ENCODE measurements around the gene TRAF1. TPM values are rescaled to one million over a fixed set of nuclear protein-coding genes. Genes with fewer than 3 reads are reported as not detected.

The TRAF1 gene
- total RNA-seq, 2 donors from 2014 or later: 71.4 to 164 TPM

DNA sequence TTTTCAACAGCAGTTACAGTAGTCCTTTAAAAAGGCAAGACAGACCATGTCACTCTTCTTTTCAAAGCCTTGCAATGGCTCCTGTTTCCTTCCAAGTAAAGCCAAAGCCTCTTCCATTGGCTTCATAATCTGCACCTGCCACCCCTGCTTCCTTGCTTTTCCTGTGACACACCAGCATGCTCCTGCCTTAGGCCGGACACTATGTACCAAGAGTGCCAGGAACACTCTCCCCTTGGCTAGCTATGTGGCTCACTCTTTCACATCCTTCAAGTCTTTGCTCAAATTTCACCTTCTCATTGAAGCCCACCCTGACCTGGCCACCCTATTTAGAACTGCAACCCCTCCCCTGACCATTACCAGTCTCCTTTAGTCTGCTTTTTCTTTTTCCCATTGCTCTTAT lies 22.2 kb upstream of the TRAF1 start:
- Mint-ChIP-seq H3K4me3 (no peak overlapping the region), H3K27ac (no peak overlapping the region), H3K4me1 (no peaks in the 10 kb centered on the region), H3K9me3 (no peaks in the 10 kb centered on the region), H3K27me3 (no peaks in the 10 kb centered on the region), H3K36me3 (ENCODE audit: low read depth) (no peaks in the 10 kb centered on the region)
- ATAC-seq (replicated peaks): no peak

- Mint-ChIP-seq H3K4me3 (no peak overlapping the region), H3K27me3 (no peaks in the 10 kb centered on the region), H3K36me3 (ENCODE audit: low read depth) (no peaks in the 10 kb centered on the region), H3K9me3 (no peaks in the 10 kb centered on the region), H3K4me1 (no peaks in the 10 kb centered on the region), H3K27ac (no peak overlapping the region)
- ATAC-seq (replicated peaks): no peak
Observed at GRCh38 chr9:120947222-120947621, 20.6 kb upstream of the TRAF1 start.

- ATAC-seq (replicated peaks): no peak
- H3K36me3 Mint-ChIP-seq (ENCODE audit: low read depth): no peaks in the 10 kb centered on the region
- no peaks in the 10 kb centered on the region for H3K9me3 Mint-ChIP-seq
- H3K4me1 Mint-ChIP-seq: no peaks in the 10 kb centered on the region
- H3K4me3 Mint-ChIP-seq: no peak overlapping the region
- no peaks in the 10 kb centered on the region for H3K27me3 Mint-ChIP-seq
- no peak overlapping the region for H3K27ac Mint-ChIP-seq
Observed at GRCh38 chr9:120946259-120946658, 19.7 kb upstream of the TRAF1 start.

DNA sequence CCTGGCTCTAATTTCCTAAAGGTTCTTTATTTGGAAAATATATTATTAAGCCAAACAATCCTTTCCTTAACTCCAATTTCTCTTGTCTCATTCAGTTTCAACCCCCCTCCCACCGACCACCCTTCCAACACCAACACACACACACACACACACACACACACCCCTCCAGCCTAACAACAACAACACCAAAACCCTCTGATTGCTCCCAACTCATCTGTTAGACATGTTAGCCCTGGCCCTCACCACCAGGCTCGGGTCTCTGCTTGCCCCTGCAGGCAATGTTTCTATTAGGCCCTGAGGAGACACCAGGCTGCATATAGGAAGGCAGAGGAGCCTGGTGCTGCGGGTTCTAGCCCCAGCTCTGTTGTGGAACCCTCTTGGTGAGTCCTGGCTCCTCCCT lies 18.4 kb upstream of the TRAF1 start:
- Mint-ChIP-seq H3K27ac (peak overlapping the region; percentile 40), H3K27me3 (no peaks in the 10 kb centered on the region), H3K4me3 (no peak overlapping the region), H3K4me1 (no peaks in the 10 kb centered on the region), H3K9me3 (no peaks in the 10 kb centered on the region), H3K36me3 (ENCODE audit: low read depth) (no peaks in the 10 kb centered on the region)
- no peak for ATAC-seq (replicated peaks)

- Mint-ChIP-seq H3K27ac (peak overlapping the region; percentile 40), H3K27me3 (no peaks in the 10 kb centered on the region), H3K9me3 (no peaks in the 10 kb centered on the region), H3K4me1 (no peaks in the 10 kb centered on the region), H3K36me3 (ENCODE audit: low read depth) (no peaks in the 10 kb centered on the region), H3K4me3 (no peak overlapping the region)
- ATAC-seq (replicated peaks): no peak
Observed at GRCh38 chr9:120944434-120944843, 17.8 kb upstream of the TRAF1 start.

GRCh38 chr9:120942186-120943001 lies 15.8 kb upstream of the TRAF1 start:
- no peak for ATAC-seq (replicated peaks)
- no peaks in the 10 kb centered on the region for H3K27me3 Mint-ChIP-seq
- H3K9me3 Mint-ChIP-seq: no peaks in the 10 kb centered on the region
- H3K27ac Mint-ChIP-seq: no peak overlapping the region
- no peaks in the 10 kb centered on the region for H3K4me1 Mint-ChIP-seq
- H3K36me3 Mint-ChIP-seq (ENCODE audit: low read depth): no peaks in the 10 kb centered on the region
- H3K4me3 Mint-ChIP-seq: no peak overlapping the region

DNA sequence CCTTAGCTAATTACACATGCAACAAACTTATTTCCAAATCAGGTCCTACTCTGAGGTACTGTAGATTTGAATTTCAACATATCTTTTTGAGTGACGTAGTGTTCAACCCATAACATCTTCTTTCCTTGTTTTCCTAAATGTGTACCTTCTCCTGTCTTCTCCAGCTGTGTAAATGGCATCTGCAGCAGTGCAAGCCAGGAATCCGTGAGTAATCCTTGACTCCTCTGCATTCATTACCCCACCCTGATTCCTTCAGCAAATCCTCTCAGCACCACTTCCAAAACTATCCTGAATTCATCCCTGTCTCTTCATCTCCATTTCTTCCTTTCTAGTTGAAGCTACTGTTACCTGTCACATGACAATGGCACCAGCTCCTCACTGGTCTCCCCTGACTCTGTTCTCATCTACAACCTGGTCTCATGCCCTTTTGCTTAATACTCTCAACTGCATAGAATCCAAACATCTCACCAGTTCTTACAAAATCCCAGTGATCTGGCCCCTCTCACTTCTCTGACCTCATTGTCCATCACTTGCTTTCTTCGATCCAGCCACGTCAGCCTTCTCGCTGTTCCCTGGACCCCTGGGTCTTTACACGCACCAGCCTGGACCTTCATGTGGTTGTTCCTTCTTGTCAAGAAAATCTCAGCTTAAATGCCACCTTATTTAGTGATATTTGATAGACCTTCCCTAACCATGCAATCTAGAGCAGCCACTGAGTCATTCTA lies 14.6 kb upstream of the TRAF1 start:
- no peaks in the 10 kb centered on the region for H3K27me3 Mint-ChIP-seq
- no peaks in the 10 kb centered on the region for H3K9me3 Mint-ChIP-seq
- no peak for ATAC-seq (replicated peaks)
- peaks cover 8% of the 10 kb centered on the region for H3K4me1 Mint-ChIP-seq
- peak overlapping the region; percentile 9 for H3K27ac Mint-ChIP-seq
- no peaks in the 10 kb centered on the region for H3K36me3 Mint-ChIP-seq (ENCODE audit: low read depth)
- no peak overlapping the region for H3K4me3 Mint-ChIP-seq

- ATAC-seq (replicated peaks): no peak
- no peaks in the 10 kb centered on the region for H3K36me3 Mint-ChIP-seq (ENCODE audit: low read depth)
- H3K4me1 Mint-ChIP-seq: peaks cover 14% of the 10 kb centered on the region
- no peak overlapping the region for H3K4me3 Mint-ChIP-seq
- no peaks in the 10 kb centered on the region for H3K27me3 Mint-ChIP-seq
- peak overlapping the region; percentile 9 for H3K27ac Mint-ChIP-seq
- no peaks in the 10 kb centered on the region for H3K9me3 Mint-ChIP-seq
Observed at GRCh38 chr9:120940573-120940972, 14.0 kb upstream of the TRAF1 start.

- no peak for ATAC-seq (replicated peaks)
- no peak overlapping the region for H3K27ac Mint-ChIP-seq
- no peak overlapping the region for H3K4me3 Mint-ChIP-seq
- no peaks in the 10 kb centered on the region for H3K27me3 Mint-ChIP-seq
- no peaks in the 10 kb centered on the region for H3K36me3 Mint-ChIP-seq (ENCODE audit: low read depth)
- H3K4me1 Mint-ChIP-seq: peaks cover 27% of the 10 kb centered on the region
- H3K9me3 Mint-ChIP-seq: no peaks in the 10 kb centered on the region
Observed at GRCh38 chr9:120938851-120939250, 12.3 kb upstream of the TRAF1 start.

- ATAC-seq (replicated peaks): no peak
- Mint-ChIP-seq H3K4me3 (no peak overlapping the region), H3K27ac (peak overlapping the region; percentile 29), H3K9me3 (no peaks in the 10 kb centered on the region), H3K36me3 (ENCODE audit: low read depth) (no peaks in the 10 kb centered on the region), H3K27me3 (no peaks in the 10 kb centered on the region), H3K4me1 (peaks cover 35% of the 10 kb centered on the region)
Observed at GRCh38 chr9:120937596-120937995, 11.0 kb upstream of the TRAF1 start.

- no peaks in the 10 kb centered on the region for H3K36me3 Mint-ChIP-seq (ENCODE audit: low read depth)
- no peaks in the 10 kb centered on the region for H3K9me3 Mint-ChIP-seq
- no peak for ATAC-seq (replicated peaks)
- peaks cover 40% of the 10 kb centered on the region for H3K4me1 Mint-ChIP-seq
- peak overlapping the region; percentile 86 for H3K27ac Mint-ChIP-seq
- H3K4me3 Mint-ChIP-seq: peak overlapping the region; percentile 63
- H3K27me3 Mint-ChIP-seq: no peaks in the 10 kb centered on the region
Observed at GRCh38 chr9:120937127-120937526, 10.5 kb upstream of the TRAF1 start.

GRCh38 chr9:120936764-120937122 lies 10.1 kb upstream of the TRAF1 start:
- H3K27ac Mint-ChIP-seq: peak overlapping the region; percentile 86
- peak overlapping the region; percentile 63 for H3K4me3 Mint-ChIP-seq
- ATAC-seq (replicated peaks): no peak

DNA sequence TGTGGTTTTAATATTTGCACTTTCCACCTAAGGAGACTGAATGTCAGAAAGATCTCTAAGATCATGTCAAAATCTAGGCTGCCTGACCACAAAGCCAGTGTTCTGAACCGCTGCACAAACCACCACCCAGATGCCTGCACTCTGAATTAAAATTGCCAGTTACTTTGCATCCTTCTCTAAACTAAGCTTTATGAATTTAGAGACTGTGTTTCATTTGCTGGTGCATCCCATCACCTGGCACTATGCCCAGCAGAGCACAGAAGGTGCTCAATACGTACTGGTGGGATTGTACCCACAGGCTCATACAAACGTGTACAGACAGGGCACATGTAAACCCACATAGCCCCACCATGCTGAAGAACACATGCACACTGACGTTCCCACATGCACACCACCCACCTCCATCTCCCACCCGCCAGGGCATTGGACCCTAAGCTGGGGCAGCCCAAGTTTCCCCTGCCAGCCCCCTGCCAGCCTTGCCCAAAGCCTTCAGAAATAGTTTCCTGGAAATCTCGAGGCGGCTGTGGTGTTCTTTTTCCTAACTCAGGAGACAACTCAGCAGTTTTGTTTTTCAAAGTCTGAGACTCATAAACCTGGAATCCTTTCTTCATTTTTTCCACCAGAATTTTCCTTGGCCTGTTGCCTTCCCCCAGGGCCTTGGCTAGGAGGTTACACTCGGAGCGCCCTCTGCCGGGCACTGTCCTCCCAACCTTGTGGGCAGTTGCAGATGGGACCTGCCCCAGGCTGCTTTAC lies 9.6 kb upstream of the TRAF1 start:
- H3K9me3 Mint-ChIP-seq: no peaks in the 10 kb centered on the region
- peaks cover under 1% of the 10 kb centered on the region for H3K36me3 Mint-ChIP-seq (ENCODE audit: low read depth)
- peak overlapping the region; percentile 86 for H3K27ac Mint-ChIP-seq
- ATAC-seq (replicated peaks): peak; percentile 81
- peak overlapping the region; percentile 63 for H3K4me3 Mint-ChIP-seq
- H3K27me3 Mint-ChIP-seq: no peaks in the 10 kb centered on the region
- H3K4me1 Mint-ChIP-seq: peaks cover 42% of the 10 kb centered on the region

More at GRCh38 chr9:120936764-120937122, 10.1 kb upstream of the TRAF1 start:
- Mint-ChIP-seq H3K27me3 (no peaks in the 10 kb centered on the region), H3K9me3 (no peaks in the 10 kb centered on the region), H3K36me3 (ENCODE audit: low read depth) (no peaks in the 10 kb centered on the region), H3K4me1 (peaks cover 41% of the 10 kb centered on the region)

DNA sequence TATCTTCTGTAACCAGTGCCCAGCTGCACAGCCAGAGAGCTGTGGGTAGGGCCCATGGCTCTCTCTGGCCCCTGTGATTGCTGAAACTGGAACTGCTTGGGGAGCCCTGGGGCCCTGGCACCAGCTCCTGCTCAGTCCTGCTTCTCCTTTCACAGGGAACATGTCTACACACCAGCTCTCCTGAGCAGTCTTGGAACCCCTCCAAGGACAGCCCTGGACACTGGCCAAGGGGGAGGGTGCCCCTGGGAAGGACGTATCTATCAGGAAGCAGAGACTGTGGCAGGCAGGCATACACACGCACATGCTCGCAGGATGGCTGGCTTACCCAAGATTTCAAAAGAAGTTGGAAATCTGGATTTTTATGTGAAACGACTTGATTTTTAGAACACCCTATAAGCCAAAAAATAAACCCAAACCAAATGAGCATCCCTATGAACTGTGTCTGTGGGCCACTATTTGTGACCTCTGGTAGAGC lies 8.8 kb upstream of the TRAF1 start:
- ATAC-seq (replicated peaks): no peak
- Mint-ChIP-seq H3K4me3 (peak overlapping the region; percentile 63), H3K9me3 (no peaks in the 10 kb centered on the region), H3K4me1 (peaks cover 46% of the 10 kb centered on the region), H3K27me3 (no peaks in the 10 kb centered on the region), H3K27ac (peak overlapping the region; percentile 86), H3K36me3 (ENCODE audit: low read depth) (peaks cover 4% of the 10 kb centered on the region)
